Duodenal mucosa (tissue), 2 donors: ENCODE results near the gene SNCAIP.

Source experiments
- H3K27ac ChIP-seq: one replicate; pipeline ENCODE4 v1.7.0; 2013; ENCODE audit warnings: low read depth, low read length
- H3K27me3 ChIP-seq, 2 donors: one replicate each; pipeline ENCODE4 v1.7.0; 2013; ENCODE audit warnings: low read length in 2 of 2, control low read depth in 1 of 2; ENCODE audit not compliant: insufficient read depth in 2 of 2, control insufficient read depth in 1 of 2
- H3K36me3 ChIP-seq, 2 donors: one replicate each; pipeline ENCODE4 v1.7.0; 2013; ENCODE audit warnings: low read length in 2 of 2, control low read depth in 1 of 2; ENCODE audit not compliant: insufficient read depth in 2 of 2, control insufficient read depth in 1 of 2
- H3K4me1 ChIP-seq, 2 donors: one replicate each; pipeline ENCODE4 v1.7.0; 2013; ENCODE audit warnings: low read length in 2 of 2, control low read depth in 1 of 2; ENCODE audit not compliant: insufficient read depth in 2 of 2, control insufficient read depth in 1 of 2
- H3K4me3 ChIP-seq, 2 donors: one replicate each; pipeline ENCODE4 v1.7.0; 2013; ENCODE audit warnings: low read length in 2 of 2, low read depth in 1 of 2
- H3K9ac ChIP-seq, 2 donors: one replicate each; pipeline ENCODE4 v1.7.0; 2013; ENCODE audit warnings: low read length in 2 of 2, low read depth in 1 of 2
- H3K9me3 ChIP-seq, 2 donors: one replicate each; pipeline ENCODE4 v1.7.0; 2013; ENCODE audit warnings: low read length in 2 of 2, control low read depth in 1 of 2; ENCODE audit not compliant: control insufficient read depth in 1 of 2

The SNCAIP gene

DNA sequence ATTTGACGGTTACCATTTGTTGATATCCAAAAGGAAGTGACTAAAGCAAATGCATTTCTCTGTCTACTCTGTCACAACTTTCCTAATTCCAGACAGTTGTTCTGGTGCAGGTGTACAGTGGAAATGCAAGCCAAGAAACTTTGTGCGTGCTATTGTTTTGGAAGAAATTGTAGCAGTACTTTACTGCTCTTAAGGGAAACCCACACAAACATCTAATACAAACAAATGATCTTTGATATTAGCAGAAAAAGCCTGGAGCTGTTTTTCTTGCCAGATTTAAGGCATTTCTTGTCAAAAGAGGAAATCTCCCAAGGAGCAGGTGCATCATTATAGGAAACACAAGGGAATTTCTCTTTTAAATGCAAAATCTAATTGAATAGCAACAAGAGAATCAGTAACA, 2.0 kb downstream of the SNCAIP start:
- H3K4me3 ChIP-seq = no peak overlapping the region
- no peak overlapping the region for H3K27ac ChIP-seq
- H3K9ac ChIP-seq = no peak overlapping the region
- peaks cover 0 to 10% of the 10 kb centered on the region in 2 donors for H3K4me1 ChIP-seq
- H3K36me3 ChIP-seq = no peaks in the 10 kb centered on the region
- H3K9me3 ChIP-seq = no peaks in the 10 kb centered on the region
- peaks cover 26 to 44% of the 10 kb centered on the region in 2 donors for H3K27me3 ChIP-seq

DNA sequence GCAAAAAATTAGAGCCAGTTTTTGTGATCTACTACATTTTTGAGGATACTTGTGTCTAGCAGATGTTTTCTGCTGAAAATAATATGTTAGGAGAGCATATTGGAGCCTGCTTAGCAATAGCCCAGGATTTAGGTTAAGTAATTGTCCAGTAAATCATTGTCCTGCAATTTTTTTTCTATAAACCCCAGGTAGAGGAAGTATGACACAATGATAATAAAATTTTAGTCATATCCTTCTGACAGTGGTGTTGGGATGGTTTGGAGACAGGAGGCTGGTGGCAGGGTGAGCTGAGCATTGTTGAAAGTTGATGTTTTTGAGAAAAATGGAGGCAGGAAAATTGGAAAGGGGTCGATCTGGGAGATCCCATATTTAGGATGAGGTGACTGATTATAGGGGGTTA, 3.5 kb downstream of the SNCAIP start:
- Histone ChIP-seq H3K36me3 (no peaks in the 10 kb centered on the region), H3K4me3 (no peak overlapping the region), H3K9me3 (no peaks in the 10 kb centered on the region), H3K9ac (no peak overlapping the region), H3K4me1 (peaks cover 0 to 10% of the 10 kb centered on the region in 2 donors), H3K27ac (no peak overlapping the region), H3K27me3 (peaks cover 25 to 39% of the 10 kb centered on the region in 2 donors)

DNA sequence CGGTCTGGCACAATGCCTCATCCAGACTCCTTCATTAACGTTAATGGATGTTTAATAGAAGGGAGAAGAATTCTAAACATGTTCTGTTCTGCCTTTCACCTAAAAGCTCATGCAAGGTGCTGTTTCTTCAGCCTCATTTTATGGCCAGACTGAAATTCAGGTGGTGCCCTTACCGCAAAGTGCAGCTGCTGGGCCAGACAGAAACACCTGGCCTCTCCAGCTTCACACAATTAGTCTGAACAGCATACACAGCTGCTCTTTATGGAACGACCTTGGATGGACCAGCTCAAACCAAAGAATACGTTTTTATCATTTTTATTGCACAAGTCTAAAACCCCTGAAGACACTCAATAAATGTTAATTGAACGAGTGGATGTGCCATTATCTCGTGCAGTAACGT, 4.6 kb downstream of the SNCAIP start:
- no peak overlapping the region for H3K4me3 ChIP-seq
- no peaks in the 10 kb centered on the region for H3K36me3 ChIP-seq
- peaks cover 20 to 31% of the 10 kb centered on the region in 2 donors for H3K27me3 ChIP-seq
- peaks cover 0 to 10% of the 10 kb centered on the region in 2 donors for H3K4me1 ChIP-seq
- H3K9ac ChIP-seq = no peak overlapping the region
- H3K9me3 ChIP-seq = no peaks in the 10 kb centered on the region
- no peak overlapping the region for H3K27ac ChIP-seq

DNA sequence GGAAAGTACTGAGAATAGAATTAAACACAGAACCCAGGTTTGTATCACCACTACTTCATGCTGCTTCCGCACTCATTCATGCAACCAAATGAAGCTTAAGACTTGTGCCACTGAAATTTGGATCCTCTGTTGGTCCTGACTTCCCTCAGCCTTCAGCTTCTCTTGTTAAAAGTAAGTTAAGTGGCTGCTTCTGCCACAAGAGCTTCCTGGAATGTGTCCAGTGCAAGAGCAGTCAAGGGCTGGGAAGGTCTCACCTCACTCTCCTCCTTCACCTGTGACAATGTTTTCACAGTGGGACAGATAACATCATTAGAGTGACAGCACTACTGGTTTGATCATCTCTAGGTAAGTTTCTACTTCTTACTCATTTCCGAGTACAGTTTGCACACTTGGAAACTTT, 7.9 kb downstream of the SNCAIP start:
- H3K9ac ChIP-seq = no peak overlapping the region
- H3K27me3 ChIP-seq = peaks cover 0 to 13% of the 10 kb centered on the region in 2 donors
- no peak overlapping the region for H3K4me3 ChIP-seq
- H3K9me3 ChIP-seq = no peaks in the 10 kb centered on the region
- H3K4me1 ChIP-seq = no peaks in the 10 kb centered on the region
- H3K27ac ChIP-seq = no peak overlapping the region
- H3K36me3 ChIP-seq = no peaks in the 10 kb centered on the region

DNA sequence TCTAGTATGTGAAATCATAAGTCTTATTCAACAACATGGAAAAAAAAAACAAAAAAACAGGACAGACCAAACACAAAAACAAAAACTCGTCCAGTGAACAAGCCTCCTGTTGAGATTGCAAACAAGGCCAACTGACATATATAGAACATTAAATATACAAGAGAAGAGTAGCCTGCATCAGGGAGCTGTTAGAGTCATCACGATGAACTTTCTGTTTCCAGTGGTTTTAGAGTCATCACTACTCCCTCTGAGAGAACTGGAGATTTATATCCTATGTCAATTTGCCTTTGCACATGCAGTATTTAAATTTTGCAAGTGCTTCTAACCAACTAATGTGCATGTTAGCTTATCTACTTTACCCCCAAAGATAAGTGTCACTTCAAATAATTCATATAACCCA, 9.9 kb downstream of the SNCAIP start:
- H3K27ac ChIP-seq = no peak overlapping the region
- no peaks in the 10 kb centered on the region for H3K9me3 ChIP-seq
- peaks cover 0 to 3% of the 10 kb centered on the region in 2 donors for H3K27me3 ChIP-seq
- no peak overlapping the region for H3K9ac ChIP-seq
- H3K4me3 ChIP-seq = no peak overlapping the region
- H3K36me3 ChIP-seq = no peaks in the 10 kb centered on the region
- H3K4me1 ChIP-seq = no peaks in the 10 kb centered on the region

DNA sequence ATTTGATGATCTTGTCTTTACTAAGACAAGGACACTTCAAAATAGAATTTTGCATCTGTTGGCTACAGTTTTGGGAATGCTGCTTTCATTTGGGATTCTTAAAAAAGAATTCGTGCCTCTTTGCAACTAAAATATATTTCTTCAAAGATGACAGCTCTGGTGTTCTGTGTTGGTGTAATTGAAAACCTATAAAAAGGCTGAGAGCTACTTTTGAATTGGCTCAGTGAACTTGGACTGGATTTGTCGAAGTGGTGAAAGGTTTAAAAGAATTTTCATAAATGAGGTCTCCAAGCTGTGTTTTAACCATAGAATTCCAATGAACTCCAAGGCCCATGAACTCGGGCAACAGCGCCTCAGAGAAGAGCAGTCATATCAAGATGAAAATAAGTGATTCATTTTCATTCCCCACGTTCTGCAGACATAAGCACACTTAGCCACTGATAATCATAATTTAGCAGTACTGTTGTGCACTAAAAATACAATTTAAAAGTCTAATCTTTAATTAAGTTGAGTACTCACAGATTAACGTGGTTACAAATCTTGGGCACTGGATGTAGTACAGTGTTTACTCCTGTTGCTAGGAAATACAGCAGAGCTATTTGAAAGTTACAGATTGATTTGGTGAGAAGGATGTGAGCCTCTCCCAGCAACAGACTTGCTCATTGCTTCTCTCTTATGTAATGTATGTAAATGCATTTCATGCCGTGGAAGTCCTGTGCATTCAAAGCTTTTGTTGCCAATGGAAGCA, 10.9 kb downstream of the SNCAIP start:
- no peak overlapping the region for H3K27ac ChIP-seq
- H3K9me3 ChIP-seq = no peaks in the 10 kb centered on the region
- no peak overlapping the region for H3K4me3 ChIP-seq
- H3K27me3 ChIP-seq = peaks cover 0 to 3% of the 10 kb centered on the region in 2 donors
- no peaks in the 10 kb centered on the region for H3K4me1 ChIP-seq
- no peaks in the 10 kb centered on the region for H3K36me3 ChIP-seq
- no peak overlapping the region for H3K9ac ChIP-seq

DNA sequence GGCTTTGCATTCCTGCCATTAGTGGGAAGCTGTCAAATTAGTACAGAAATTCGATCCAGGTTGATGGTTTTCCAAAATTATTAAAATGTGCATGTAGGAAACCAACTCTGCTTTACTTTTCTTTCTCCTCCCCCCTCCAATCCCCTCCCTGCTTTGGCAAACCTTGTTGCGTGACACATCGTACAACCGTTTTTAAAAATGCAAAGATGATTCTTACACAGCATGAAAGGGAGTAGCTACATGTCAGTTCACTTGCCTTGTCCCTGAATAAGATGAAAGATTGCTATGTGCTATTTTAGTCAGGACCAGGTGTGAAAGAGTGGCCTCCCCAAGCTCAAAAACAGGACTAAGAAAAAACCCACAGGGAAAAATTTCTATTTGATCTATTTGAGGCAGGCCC, 11.7 kb downstream of the SNCAIP start:
- no peaks in the 10 kb centered on the region for H3K9me3 ChIP-seq
- H3K27ac ChIP-seq = no peak overlapping the region
- H3K9ac ChIP-seq = no peak overlapping the region
- no peak overlapping the region for H3K4me3 ChIP-seq
- H3K4me1 ChIP-seq = no peaks in the 10 kb centered on the region
- H3K36me3 ChIP-seq = no peaks in the 10 kb centered on the region
- peaks cover 0 to 3% of the 10 kb centered on the region in 2 donors for H3K27me3 ChIP-seq

DNA sequence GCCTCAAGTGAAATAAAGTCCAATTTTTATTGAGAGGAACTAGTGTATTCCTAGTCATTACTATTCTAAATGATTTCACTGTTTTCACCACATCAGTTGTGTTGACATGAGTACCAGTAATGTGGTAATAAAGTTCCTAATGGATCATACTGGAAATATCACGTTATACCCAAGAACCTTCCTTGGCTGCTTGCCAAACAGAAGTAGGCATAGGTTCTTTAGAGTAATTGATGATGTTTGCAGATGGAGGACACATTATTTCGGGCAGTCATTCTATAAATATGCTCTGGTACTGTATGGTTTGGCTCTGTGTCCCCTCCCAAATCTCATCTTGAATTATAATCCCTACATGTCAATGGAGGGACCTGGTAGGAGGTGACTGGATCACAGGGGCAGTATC, 15.1 kb downstream of the SNCAIP start:
- Histone ChIP-seq H3K4me1 (no peaks in the 10 kb centered on the region), H3K9me3 (no peaks in the 10 kb centered on the region), H3K9ac (no peak overlapping the region), H3K27me3 (peaks cover 0 to 3% of the 10 kb centered on the region in 2 donors), H3K4me3 (no peak overlapping the region), H3K27ac (no peak overlapping the region), H3K36me3 (no peaks in the 10 kb centered on the region)

DNA sequence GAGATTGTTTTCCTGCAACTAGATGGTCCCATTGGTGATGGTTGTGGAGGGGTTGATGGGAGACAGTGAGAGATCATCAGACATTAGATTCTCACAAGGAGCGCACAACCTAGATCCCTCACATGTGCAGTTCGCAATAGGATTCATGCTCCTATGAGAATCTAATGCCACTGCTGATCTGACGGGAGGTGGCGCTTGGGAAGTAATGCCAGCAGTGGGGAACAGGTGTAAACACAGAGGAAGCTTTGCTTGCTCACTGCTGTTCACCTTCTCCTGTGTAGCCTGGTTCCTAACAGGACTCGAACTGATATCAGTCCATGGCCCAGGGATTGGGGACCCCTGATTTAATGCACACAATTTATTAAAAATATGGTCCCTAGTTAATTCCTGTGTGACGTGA, 18.8 kb downstream of the SNCAIP start:
- no peaks in the 10 kb centered on the region for H3K4me1 ChIP-seq

DNA sequence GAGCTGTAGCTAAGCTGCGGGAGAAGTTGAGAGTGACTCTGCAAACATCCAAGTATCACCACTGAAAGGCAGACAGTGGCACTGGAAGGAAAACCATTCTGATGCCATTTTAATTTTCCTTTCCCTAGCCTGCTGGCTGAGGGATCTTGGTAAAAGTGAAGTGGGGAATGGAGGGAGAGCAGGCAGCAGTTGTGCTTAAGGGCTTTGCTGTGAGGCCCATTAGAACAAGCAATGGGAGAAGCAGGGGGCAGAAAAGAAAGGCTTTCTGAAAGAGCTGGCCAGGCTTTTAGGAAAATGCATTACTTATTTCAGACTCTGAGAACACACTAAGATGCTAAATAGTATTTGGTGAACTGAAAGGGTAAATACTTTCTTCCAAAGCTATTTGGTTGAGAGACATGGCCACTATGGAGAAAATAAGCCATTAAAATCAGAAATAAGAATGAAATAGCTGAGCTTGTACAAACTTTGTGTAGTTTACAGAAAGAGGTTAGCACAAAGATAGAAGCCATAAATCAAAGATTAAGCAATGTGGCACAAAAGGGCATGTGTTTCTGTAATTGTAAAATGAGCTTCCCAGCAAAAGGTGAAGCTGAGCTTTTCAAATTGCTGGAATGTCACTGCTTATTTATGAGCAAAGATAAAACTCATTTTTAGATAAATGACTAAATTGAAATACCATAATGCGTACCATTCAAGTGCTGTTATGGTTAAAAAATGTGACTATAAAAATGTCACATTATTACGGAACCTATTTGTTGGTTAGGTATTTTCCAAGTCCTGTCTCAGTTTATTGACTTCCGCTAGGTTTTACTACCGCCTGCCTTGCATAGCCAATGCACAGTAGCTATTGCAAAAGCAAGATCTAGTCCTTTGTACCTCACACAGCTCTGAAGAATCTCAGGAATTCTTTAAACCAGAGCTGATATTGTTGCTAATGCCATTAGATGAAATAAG, 20.8 kb downstream of the SNCAIP start:
- H3K36me3 ChIP-seq = no peaks in the 10 kb centered on the region
- H3K9me3 ChIP-seq = no peaks in the 10 kb centered on the region
- H3K4me1 ChIP-seq = no peaks in the 10 kb centered on the region
- no peak overlapping the region for H3K27ac ChIP-seq
- no peak overlapping the region for H3K4me3 ChIP-seq
- no peak overlapping the region for H3K9ac ChIP-seq
- H3K27me3 ChIP-seq = no peaks in the 10 kb centered on the region

More for the DNA sequence above, 18.8 kb downstream of the SNCAIP start:
- Histone ChIP-seq H3K27ac (no peak overlapping the region), H3K36me3 (no peaks in the 10 kb centered on the region), H3K9me3 (no peaks in the 10 kb centered on the region), H3K9ac (no peak overlapping the region), H3K4me3 (no peak overlapping the region), H3K27me3 (no peaks in the 10 kb centered on the region)
